AG20443 (cell line): ENCODE measurements around the gene TRMT112.

Experiments used
- DNase-seq: peaks from one replicate; pipeline ENCODE4 v3.0.0; 2012; ENCODE audit warnings: low spot score, mixed read lengths

Gene TRMT112

DNA sequence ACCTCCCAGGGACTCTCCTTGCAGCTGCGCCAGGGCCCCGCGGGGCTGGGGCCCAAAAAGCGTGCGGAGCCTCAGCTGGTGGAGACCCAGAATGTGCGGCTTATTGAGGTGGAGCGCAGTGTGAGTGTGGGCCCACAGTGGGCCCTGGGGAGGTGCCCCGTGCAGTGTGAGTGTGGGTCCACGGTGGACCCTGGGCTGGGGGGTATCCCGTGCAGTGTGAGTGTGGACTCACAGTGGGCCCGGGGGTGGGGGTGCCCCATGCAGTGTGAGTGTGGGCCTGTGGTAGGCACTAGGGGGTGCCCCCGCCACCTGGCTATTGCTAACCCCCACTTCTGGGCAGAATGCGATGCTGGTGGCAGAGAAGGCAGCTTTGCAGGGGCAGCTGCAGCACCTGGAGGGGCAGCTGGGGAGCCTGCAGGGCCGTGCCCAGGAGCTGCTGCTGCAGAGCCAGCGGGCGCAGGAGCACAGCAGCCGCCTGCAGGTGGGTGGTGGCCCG lies 33.8 kb upstream of the TRMT112 start:
- no peak for DNase-seq

DNA sequence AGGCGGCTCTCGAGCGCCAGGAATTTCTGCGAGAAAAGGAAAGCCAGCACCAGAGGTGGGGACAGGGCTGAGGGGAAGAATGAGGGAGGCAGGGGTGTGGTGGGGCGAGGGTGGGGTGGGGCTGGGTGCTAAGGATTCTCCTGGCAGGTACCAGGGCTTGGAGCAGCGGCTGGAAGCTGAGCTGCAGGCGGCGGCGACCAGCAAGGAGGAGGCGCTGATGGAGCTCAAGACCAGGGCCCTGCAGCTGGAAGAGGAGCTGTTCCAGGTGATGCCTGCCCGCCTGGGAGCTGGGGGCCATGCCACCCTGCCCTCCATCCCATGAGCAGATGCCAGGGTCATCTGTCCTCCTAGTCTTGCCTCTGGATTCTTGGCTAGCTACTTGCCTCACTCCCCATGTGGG lies 32.0 kb upstream of the TRMT112 start:
- DNase-seq: no peak

- no peak for DNase-seq
These were observed 31.6 kb upstream of the TRMT112 start for GRCh38 chr11:64349025-64349387.

DNA sequence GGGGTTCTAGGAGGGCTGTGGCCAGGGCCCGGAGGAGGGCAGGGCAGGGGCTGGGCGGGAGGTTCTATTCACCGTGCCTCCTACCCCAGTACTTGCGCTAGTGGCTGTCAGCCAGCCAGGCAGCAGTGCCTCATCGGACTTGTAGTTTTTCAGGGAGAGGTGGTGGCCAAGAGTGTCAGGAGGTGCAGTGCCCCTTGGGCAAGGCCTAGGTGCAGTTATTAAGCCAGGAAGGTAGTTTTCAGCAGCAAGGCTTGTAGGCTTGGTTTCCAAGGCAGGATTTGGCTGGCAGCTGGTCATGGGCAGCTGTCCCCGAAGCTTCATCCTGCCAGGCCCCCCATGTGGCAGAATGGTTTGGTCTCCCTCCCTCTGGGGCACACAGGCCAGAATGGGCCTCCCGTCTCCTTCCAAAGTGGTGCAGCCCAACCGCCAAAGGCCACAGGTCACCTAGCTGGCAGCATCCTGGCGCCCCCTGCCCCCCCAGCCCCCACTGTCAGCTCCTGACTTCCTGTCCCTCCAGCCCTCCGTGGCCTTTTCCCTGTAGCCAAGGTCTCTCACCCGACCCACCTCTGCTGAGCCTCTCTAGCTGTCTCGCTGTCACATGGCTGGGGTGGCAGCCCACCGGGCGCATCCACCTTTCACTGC lies 31.1 kb upstream of the TRMT112 start:
- no peak for DNase-seq

DNA sequence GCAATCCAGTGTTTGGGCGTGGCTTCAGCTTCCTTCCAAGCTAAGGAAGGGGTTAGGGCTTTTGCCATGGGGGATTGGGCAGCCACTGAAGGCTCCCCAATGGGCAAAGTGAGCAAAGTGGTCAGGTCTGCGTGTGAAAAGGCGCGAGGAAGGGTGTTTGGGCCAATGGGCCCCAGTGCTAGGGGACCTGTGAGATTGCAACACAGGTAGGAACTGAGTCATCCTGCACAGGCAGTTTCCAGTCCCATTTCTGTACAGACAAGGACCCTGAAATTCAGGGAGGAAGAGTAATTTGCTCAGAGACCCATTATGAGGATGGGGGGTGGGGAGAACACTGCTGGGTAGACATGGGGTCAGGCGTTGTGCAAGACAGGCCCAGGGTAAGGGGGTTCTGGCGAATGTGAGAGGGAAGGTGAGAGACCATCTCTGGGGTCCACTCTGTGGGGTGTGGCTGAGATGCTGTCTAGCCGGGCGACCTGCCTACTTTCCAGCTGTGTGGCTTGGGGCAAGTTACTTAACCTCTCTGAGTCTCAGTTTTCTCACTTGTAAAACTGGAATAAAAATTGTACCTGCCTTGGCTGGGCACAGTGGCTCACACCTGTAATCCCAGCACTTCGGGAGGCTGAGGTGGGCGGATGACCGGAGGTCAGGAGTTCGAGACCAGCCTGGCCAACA lies 30.0 kb upstream of the TRMT112 start:
- DNase-seq: no peak

DNA sequence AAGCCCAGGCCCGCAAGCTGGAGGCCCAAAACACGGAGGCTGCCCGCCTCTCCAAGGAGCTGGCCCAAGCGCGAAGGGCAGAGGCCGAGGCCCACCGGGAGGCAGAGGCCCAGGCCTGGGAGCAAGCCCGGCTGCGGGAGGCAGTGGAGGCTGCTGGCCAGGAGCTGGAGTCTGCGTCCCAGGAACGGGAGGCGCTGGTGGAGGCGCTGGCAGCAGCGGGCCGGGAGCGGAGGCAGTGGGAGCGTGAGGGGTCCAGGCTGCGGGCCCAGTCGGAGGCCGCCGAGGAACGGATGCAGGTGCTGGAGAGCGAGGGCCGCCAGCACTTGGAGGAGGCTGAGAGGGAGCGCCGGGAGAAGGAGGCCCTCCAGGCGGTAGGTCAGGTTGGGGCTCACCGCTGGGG lies 27.4 kb upstream of the TRMT112 start:
- DNase-seq: no peak

GRCh38 chr11:64343767-64344559 lies 26.6 kb upstream of the TRMT112 start:
- no peak for DNase-seq

- no peak for DNase-seq
These were observed 25.7 kb upstream of the TRMT112 start for GRCh38 chr11:64342869-64343745.

DNA sequence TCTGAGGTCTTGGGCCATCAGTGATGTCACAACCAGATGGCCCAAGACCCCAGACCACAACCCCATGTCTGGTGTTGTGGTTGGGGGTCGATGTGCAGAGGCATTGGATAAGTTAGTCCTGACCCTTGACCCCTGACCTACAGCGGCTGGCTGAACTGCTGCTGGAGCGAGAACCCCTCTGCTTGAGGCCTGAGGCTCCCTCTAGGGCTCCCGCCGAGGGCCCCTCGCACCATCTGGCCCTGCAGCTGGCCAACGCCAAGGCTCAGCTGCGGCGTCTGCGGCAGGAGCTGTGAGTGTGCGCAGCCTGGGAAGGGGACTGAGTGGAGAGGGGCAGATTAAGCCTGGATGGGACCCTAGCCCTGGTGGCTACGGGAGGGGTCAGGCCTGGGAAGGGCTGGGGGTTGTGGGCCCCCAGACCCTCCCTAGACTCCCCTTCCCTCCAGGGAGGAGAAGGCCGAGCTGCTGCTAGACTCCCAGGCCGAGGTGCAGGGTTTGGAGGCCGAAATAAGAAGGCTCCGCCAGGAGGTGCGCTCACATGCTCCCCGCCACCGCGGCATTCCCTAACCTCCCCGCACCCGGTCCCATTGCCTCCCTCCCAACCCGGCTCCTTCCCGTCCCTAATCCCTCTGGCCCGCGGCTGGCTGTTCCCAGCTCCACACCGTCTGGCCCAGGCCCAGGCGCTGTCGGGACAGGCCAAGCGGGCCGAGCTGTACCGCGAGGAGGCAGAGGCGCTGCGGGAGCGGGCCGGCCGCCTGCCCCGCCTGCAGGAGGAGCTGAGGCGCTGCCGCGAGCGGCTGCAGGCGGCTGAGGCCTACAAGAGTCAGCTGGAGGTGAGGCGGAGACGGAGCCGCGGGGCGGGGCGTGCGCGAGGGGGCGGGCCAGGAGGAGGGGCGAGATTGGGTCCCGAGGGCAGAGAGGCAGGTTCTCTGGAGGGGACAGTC lies 24.8 kb upstream of the TRMT112 start:
- DNase-seq: peak; percentile 97

DNA sequence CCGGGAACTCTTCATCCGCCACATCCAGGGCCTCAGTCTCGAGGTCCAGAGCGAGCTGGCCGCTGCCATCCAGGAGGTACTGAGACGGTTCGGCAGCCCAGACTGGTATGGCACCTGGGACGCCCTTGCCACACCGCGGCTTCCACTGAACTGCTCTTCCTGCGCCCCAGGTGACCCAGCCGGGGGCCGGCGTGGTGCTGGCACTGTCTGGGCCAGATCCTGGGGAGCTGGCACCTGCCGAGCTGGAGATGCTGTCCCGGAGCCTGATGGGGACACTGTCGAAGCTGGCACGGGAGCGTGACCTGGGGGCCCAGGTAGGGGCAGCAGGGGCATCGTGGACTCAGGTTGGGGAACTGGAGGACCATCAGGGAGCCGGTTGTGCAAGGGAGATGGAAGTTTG lies 24.1 kb upstream of the TRMT112 start:
- no peak for DNase-seq

DNA sequence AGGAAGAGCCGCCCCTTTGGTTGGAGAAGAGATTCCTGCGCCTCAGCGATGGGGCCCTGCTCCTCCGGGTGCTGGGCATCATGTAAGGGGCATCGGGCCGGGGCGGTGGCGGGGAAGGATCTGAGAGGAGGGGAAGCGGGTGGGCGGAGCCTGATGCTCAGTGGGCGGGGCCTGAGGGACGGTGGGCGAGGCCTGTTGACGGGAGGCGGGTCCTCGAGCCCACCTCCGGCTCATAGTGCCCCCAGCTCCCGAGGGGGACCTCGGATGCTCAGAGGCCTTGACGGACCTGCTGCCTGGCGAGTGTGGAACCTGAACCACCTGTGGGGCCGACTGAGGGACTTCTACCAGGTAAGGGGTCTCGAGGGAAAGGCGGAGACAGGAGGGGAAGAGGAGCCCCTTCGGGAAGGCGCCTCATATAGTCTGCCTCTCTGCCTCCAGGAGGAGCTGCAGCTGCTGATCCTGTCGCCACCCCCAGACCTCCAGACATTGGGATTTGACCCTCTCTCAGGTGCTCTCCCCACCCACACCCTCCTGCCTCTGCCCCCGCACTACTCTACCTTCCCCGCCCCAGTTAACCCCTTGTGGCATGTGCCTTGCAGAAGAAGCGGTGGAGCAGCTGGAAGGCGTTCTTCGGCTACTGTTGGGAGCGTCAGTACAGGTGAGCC lies 23.4 kb upstream of the TRMT112 start:
- no peak for DNase-seq

DNA sequence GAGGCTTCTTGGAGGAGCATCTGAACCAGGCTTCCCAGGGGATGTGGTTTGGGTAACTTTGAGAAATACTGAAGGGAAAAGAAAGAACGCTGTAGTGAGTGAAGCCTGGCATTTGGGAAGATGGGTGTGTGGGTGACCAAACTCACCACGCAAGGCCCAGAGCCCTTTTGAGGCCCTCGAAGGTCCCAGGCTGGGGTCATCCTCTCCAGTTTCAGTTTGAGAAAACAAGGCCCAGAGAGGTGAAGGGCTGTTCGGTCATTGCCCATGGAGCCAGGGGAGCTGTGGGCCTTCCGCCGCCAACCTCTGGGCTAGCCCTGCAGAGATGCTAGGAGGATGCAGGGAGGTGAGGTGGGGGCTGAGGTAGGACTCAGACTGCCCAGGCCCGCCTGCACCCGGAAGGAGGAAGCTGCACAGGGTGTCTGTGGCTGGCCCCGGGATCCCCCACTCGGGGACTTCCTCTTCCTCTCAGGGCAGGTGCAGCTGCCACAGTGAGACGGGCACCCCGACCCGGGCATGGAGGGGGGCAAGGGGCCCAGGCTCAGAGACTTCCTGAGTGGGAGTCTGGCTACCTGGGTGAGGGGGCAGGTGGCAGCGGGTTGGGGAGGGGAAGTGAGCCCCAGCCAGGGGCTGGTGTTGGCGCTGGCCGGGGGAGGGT lies 22.5 kb upstream of the TRMT112 start, which contains the start of gene CCDC88B:
Gene CCDC88B (plus strand): TSS at position 451 of the 655 bp plus-strand sequence. CDS start 63 bp downstream, at position 514.
- no peak for DNase-seq

GRCh38 chr11:64339286-64339685 lies 21.9 kb upstream of the TRMT112 start:
- no peak for DNase-seq

- DNase-seq: no peak
These were observed 21.4 kb upstream of the TRMT112 start for GRCh38 chr11:64338716-64339115.

DNA sequence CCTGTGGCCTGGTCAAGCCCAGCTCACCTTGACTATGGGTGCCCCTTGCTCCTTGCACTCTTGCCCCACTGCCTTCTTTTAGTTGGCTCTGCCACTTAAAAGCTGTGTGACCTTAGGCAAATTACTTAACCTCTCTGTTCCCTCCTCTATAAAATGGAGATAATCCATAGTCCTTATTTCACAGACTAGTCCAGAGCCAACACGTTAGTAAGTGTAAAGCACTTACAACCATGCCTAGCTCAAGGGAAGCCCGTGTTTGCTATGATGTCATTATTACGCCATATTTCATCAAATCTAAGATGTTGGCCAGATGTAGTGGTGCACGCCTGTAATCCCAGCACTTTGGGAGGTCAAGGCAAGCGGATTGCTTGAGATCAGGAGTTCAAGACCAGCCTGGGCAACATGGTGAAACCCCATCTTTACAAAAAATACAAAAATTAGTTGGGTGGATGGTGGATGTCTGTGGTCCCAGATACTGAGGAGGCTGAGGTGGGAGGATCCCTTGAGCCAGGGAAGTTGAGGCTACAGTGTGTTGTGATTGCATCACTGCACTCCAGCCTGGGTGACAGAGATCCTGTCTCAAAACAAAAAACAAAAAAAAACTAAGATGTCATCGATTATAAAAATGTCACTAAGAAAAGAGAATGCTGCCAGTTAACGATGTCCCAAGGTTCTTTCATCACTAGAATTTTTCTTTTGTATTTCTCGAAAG lies 20.3 kb upstream of the TRMT112 start:
- no peak for DNase-seq

DNA sequence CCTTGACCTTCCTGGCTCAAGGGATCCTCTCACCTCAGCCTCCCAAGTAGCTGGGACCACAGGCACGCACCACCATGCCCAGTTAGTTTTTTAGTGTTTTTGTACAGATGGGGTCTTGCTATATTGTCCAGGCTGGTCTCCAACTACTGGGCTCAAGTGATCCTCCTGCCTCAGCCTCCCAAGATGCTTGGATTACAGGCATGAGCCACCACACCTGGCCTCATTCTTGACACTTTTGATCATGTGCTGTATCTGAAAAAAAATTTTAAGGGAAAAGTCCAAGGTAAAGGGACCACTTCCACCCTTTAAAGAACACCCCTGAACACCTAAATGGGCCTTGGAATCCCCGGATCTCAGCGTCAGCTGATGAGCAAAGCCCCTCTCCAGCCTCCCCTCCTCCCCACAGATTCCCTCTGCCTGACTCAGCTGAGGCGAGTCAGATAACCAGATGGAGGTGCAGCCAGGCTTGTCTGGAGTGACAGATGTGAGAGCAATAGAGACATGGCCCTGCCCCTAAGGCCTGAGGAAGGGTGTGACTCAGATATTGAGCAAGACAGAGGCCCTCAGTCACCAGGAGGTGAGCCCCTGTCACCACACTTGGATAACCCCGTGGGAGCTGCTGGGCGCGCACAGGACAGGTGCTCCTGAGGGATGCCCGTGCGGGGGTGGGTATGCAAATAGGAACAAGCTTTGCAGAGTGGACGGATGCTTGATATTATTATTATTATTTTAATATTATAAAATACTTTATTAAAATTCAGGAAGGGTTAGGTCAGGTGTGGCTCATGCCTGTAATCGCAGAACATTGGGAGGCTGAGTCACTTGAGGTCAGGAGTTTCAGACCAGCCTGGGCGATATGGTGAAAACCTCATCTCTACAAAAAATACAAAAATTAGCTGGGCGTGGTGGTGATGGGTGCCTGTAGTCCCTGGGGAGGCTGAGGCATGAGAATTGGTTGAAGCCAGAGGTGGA lies 17.7 kb upstream of the TRMT112 start:
- DNase-seq: peak; percentile 91

GRCh38 chr11:64333556-64333955 lies 16.2 kb upstream of the TRMT112 start:
- DNase-seq: no peak
